Adrenal gland (tissue), 12 donors: ENCODE results near the gene ARL6. TPM values are rescaled to one million over a fixed set of nuclear protein-coding genes. Genes with fewer than 3 reads are reported as not detected.

Source experiments
- DNase-seq, 7 donors: peaks; one replicate each; pipeline ENCODE4 v3.0.0-alpha.2; 2019 to 2020
- H3K27ac ChIP-seq, 5 donors: fragments of 200-600 bp; sonication (generic) in 4 of 5; 1 replicate in 3 of 5; 2 replicates in 2 of 5; pipeline versions ENCODE4 v1.5.1 to v1.8.0; 2016 to 2020; ENCODE audit warnings: mild to moderate bottlenecking in 1 of 5
- H3K27me3 ChIP-seq: fragments of 200-600 bp; 2 replicates; pipeline ENCODE4 v1.8.0; 2021
- H3K36me3 ChIP-seq, 2 donors: fragments of 200-600 bp; replicated peaks in 1 of 2; 1 replicate in 1 of 2; 2 replicates in 1 of 2; pipeline versions ENCODE4 v1.5.1 to v1.8.0; 2018 to 2022
- H3K4me1 ChIP-seq, 2 donors: fragments of 200-600 bp; replicated peaks in 1 of 2; 1 replicate in 1 of 2; 2 replicates in 1 of 2; pipeline versions ENCODE4 v1.5.1 to v1.8.0; 2018 to 2021
- H3K4me3 ChIP-seq, 4 donors: fragments of 200-600 bp; sonication (generic) in 3 of 4; one replicate each; pipeline ENCODE4 v1.5.1; 2016 to 2018
- H3K9me3 ChIP-seq, 3 donors: fragments of 200-600 bp; sonication (generic) in 1 of 3; replicated peaks in 1 of 3; 1 replicate in 2 of 3; 2 replicates in 1 of 3; pipeline versions ENCODE4 v1.5.1 to v1.8.0; 2016 to 2021
- CTCF ChIP-seq, 6 experiments: fragments of 450-650 bp in 4 of 6; fragments of 200-600 bp in 2 of 6; sonication (generic) in 1 of 6; IDR thresholded peaks; 1 replicate in 5 of 6; 2 replicates in 1 of 6; pipeline versions ENCODE4 v1.5.1 to v1.8.0; 2016 to 2021; ENCODE audit warnings: antibody characterized with exemption in 6 of 6, mild to moderate bottlenecking in 2 of 6, moderate library complexity in 1 of 6
- POLR2A ChIP-seq, 2 donors: fragments of 450-650 bp; IDR thresholded peaks; one replicate each; pipeline ENCODE4 v1.6.1; 2017; ENCODE audit warnings: antibody characterized with exemption in 2 of 2, mild to moderate bottlenecking in 2 of 2, moderate library complexity in 1 of 2
- WGBS, 4 donors: extraction: QIAGEN DNeasy Blood & Tissue Kit in 2 of 4; methylation state at CpG; one replicate each; pipeline versions ENCODE4 v1.1.5 to v1.1.7; 2013 to 2017; 5-methylcytosine and 5-hydroxymethylcytosine counted together
- intact Hi-C, 2 donors: fragments of 100-400 bp; cut with DNase I; formaldehyde crosslinking; loops; one replicate each; pipeline versions ENCODE4 v1.14.1 to v1.15.0; 2022 to 2023
- polyA plus RNA-seq, 3 donors: library from polyadenylated mRNA; stranded (reverse); fragments of 200-250 nt in 2 of 3; fragments of 350-450 nt in 1 of 3; fragmentation: Illumina TruSeq in 1 of 3; extraction: RNeasy Lipid Tissue Mini Kit (QIAGEN cat#74804) in 1 of 3; gene quantifications; one replicate each; pipeline ENCODE4 v1.2.3, GENCODE V29; 2013 to 2014
- total RNA-seq, 9 donors: library from RNA; depleted of rRNA in 4 of 9; stranded (reverse); fragments of >200 nt in 4 of 9; fragments of 120-200 nt in 1 of 9; fragmentation: NEBNext Ultra II Directional in 1 of 9; extraction: Animal tissue kit (Norgen Biotek cat#: 25700) in 1 of 9; gene quantifications; one replicate each; pipeline versions ENCODE4 v1.1.0 to v1.2.4, GENCODE V29; 2013 to 2023
- donor health status: healthy with polysubstance abuse.
- donor health status: Bipolar disorder and iron deficiency.
- donor health status: DM: yes; HTN: yes; CAD: no.
- donor health status: DM: no; HTN: no; CAD: no.
- donor health status: DM: no; HTN: no; CAD: no.
- donor health status: DM: yes; HTN: yes; CAD: no.

Gene ARL6
- total and polyA plus RNA-seq, 12 donors = 3.1 to 9.9 (median 6.9) TPM

- intact Hi-C loops = loop anchor here in 1 of 2 donors (10.0 kb wide), 2 partner anchors 51 to 151 kb away; partner anchors contain the start of gene RIOX2
- no peak for TF ChIP-seq CTCF (IDR thresholded peaks at IDR 0.05)
- no peak for TF ChIP-seq POLR2A (IDR thresholded peaks at IDR 0.05)
- DNase-seq = peak in 1 of 7 donors; percentile 17
- Histone ChIP-seq H3K36me3 (no peaks in the 10 kb centered on the region), H3K27me3 (no peaks in the 10 kb centered on the region), H3K27ac (peak overlapping the region in 1 of 5 donors; percentile 91), H3K4me1 (peaks cover 0 to 18% of the 10 kb centered on the region in 2 donors), H3K4me3 (peak overlapping the region in 2 of 4 donors; percentile 68 to 87), H3K9me3 (no peaks in the 10 kb centered on the region)
- 47 to 54% (median 51%) methylated on average over 17 of the region's 17 CpGs for WGBS, 4 donors
Observed at GRCh38 chr3:97823046-97824004, 58.8 kb downstream of the ARL6 start.

- TF ChIP-seq CTCF (IDR thresholded peaks at IDR 0.05) (no peak), POLR2A (IDR thresholded peaks at IDR 0.05) (no peak)
- no peak for DNase-seq
- no peak overlapping the region for H3K27ac ChIP-seq
- WGBS, 4 donors = 92 to 100% (median 96%) methylated on average over 1 of the region's 1 CpG
- intact Hi-C loops = loop anchor here in 1 of 2 donors (10.0 kb wide), 2 partner anchors 50 to 150 kb away; partner anchors contain the start of gene RIOX2
- no peak overlapping the region for H3K4me3 ChIP-seq
- H3K9me3 ChIP-seq = no peaks in the 10 kb centered on the region
- H3K27me3 ChIP-seq = no peaks in the 10 kb centered on the region
- no peaks in the 10 kb centered on the region for H3K36me3 ChIP-seq
- H3K4me1 ChIP-seq = peaks cover 0 to 18% of the 10 kb centered on the region in 2 donors
Observed at GRCh38 chr3:97825101-97825500, 60.5 kb downstream of the ARL6 start.

GRCh38 chr3:97827741-97828471, 63.3 kb downstream of the ARL6 start:
- Histone ChIP-seq H3K36me3 (no peaks in the 10 kb centered on the region), H3K27ac (no peak overlapping the region), H3K4me3 (no peak overlapping the region), H3K4me1 (peaks cover 0 to 18% of the 10 kb centered on the region in 2 donors), H3K27me3 (no peaks in the 10 kb centered on the region), H3K9me3 (no peaks in the 10 kb centered on the region)
- TF ChIP-seq POLR2A (IDR thresholded peaks at IDR 0.05) (no peak), CTCF (IDR thresholded peaks at IDR 0.05) (no peak)
- peak in 2 of 7 donors; percentile 14 to 22 for DNase-seq
- intact Hi-C loops = loop anchor here in 1 of 2 donors (10.0 kb wide), 2 partner anchors 47 to 147 kb away; partner anchors contain the start of gene RIOX2
- WGBS, 4 donors = 66 to 74% (median 72%) methylated on average over 2 of the region's 2 CpGs

GRCh38 chr3:97829198-97829597, 64.6 kb downstream of the ARL6 start:
- TF ChIP-seq POLR2A (IDR thresholded peaks at IDR 0.05) (no peak), CTCF (IDR thresholded peaks at IDR 0.05) (no peak)
- no peaks in the 10 kb centered on the region for H3K27me3 ChIP-seq
- 70 to 92% (median 75%) methylated on average over 2 of the region's 2 CpGs for WGBS, 4 donors
- no peaks in the 10 kb centered on the region for H3K9me3 ChIP-seq
- no peak overlapping the region for H3K27ac ChIP-seq
- no peak overlapping the region for H3K4me3 ChIP-seq
- peaks cover 0 to 8% of the 10 kb centered on the region in 2 donors for H3K4me1 ChIP-seq
- H3K36me3 ChIP-seq = no peaks in the 10 kb centered on the region
- intact Hi-C loops = loop anchor here in 1 of 2 donors (10.0 kb wide), 2 partner anchors 46 to 146 kb away; partner anchors contain the start of gene RIOX2
- DNase-seq = no peak
